Left lobe of liver (tissue), 2 donors: ENCODE data around the gene ZBTB12. TPM values are rescaled to one million over a fixed set of nuclear protein-coding genes. Genes with fewer than 3 reads are reported as not detected.
"Not testable (repeated sequence)": the region's sequence is repeated elsewhere in the genome, so short reads cannot be mapped to it uniquely, and the experiment has no call there.

Experiments used
- ATAC-seq: fragments of 200-7000 bp; cut with Tn5 transposase; one replicate; pipeline ENCODE4 v1.9.1; 2020; ENCODE audit warnings: mild to moderate bottlenecking, moderate library complexity
- DNase-seq: peaks from one replicate; pipeline ENCODE4 v3.0.0-alpha.2; 2020; ENCODE audit warnings: low spot score
- total RNA-seq: library from RNA; stranded (reverse); gene quantifications from one replicate; pipeline ENCODE4 v1.2.1, GENCODE V29; 2021
- donor health status: DM: no; HTN: no; CAD: no; lungs with moderate emphysema.
- donor health status: DM: no; HTN: yes; CAD: no.

ZBTB12 gene
- total RNA-seq, 1 donor from 2014 or later = 0.86 TPM

DNA sequence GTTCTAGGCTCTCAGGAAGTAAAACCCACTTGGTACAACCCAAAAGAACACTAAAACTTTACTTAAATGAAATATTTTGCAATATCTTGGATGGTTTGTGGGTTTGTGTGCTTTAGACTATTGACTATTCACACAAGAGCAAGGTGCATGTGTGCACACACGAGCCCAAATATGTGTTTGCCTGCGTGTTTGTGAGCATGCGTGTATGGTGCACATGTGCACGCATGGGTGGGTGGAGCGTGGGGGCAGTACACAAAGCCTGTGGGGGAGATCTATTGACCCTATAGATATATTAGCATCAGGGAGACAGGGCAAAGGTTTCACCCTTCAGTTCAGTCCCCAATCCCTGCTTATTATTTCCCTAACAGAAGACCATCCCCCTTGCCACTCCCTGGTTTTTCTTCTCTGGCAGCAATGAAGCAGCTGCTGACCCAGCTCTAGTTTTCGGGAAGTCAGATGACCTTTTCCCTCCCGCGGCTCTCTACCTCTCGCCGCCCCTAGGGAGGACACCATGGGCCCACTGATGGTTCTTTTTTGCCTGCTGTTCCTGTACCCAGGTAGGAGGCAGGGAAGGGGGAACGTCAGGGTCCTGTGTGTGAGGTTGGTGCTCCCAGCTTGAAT, 25.5 kb upstream of the ZBTB12 start, which contains the start of gene C2:
C2 (plus strand) TSS at position 476 of the 621 bp plus-strand sequence; CDS start at position 512, 36 bp downstream.
- peak; percentile 92 for DNase-seq
- ATAC-seq = peak; percentile 83

DNA sequence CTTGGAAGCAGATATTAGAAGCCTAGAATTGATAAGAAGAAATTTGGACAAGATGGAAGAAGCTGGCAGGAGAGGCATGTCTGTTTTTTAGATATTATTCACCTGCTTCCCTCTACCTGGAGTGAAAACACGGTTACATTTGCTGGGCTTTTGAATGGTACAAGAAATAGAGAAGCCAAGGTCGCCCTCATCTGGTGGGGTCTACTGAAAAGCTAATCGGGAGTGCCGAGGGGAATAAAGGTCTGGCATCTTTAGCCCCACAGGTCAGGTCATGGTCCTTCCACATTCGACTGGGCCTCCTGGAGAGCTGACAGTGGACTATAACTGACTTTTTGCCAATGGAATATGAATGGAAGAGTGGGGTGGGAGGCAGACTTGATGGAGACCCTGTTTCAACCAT, 21.1 kb upstream of the ZBTB12 start:
- no peak for DNase-seq
- ATAC-seq = peak; percentile 51

DNA sequence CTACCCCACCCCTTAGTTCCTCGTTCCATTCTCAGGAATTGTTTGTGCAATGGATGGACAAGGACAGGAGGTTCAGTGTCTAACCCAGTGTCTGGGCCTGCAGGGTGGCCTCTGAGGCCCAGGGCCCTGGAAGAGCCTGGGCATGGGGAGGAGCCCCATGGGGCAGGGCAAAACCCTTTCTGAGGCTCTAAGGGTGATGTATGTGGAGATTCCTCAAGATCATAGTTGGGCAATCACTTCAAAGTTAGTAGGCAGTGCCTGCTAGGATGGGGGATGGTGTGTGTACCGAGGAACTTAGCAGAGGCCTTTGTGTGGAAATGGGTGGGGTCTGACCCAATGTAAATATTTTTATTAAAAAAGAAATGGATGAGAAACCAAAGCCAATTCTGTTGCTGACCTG, 18.9 kb upstream of the ZBTB12 start:
- ATAC-seq (no peak), DNase-seq (no peak)

DNA sequence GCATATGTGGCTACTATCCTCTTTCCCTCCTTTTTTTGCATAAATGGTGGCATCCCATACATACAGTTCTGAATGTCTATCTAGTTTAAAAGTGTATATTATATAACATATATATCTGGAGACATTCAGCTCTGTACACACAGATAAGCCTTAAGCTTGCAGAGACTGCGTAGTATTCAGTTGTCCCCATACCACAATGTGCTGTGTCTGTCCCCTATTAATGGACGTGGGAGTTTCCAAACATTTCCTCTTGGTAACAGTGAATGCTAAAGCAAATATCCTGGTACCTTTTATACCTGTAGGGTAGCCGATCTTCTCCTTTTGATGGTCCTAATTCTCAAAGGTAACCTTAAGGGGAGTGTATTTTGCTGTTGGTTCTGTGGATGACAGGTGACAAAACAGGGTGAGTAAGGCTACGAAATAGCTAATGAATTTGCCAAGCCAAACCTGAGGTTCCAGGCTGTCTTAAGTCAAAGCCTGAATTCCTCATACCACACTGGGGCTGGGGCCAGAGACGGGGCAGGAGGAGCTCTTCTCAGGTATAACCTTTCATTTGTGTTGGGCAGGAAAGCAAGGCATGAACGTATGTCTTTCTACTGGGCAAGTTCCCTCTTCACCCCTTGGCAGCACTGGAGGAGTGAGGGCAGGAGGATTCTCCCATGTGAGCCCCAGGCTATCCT, 17.9 kb upstream of the ZBTB12 start:
- no peak for ATAC-seq

DNA sequence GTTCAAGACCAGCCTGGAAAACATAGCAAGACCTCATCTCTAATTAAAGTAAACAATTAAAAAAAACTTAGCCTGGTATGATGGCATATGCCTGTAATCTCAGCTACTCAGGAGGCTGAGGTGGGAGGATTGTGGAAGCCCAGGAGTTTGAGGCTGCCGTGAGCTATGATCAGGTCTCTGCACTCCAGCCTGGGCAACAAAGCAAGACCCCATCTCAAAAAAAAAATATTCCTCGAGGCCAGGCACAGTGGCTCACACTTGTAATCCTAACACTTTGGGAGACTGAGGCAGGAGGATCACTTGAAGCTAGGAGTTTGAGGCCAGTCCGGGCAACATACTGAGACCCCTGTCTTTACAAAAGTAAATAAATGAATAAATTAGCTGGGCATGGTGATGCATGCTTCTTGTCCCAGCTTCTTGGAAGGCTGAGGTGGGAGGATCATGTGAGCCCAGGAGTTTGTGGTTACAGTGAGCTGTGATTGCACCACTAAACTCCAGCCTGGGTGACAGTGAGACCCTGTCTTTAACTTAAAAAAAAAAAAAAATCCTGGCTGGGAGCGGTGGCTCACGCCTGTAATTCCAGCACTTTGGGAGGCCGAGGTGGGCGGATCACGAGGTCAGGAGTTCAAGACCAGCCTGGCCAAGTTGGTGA, 16.3 kb upstream of the ZBTB12 start:
- ATAC-seq (no peak), DNase-seq (no peak)

More for the DNA sequence above, 17.9 kb upstream of the ZBTB12 start:
- no peak for DNase-seq

DNA sequence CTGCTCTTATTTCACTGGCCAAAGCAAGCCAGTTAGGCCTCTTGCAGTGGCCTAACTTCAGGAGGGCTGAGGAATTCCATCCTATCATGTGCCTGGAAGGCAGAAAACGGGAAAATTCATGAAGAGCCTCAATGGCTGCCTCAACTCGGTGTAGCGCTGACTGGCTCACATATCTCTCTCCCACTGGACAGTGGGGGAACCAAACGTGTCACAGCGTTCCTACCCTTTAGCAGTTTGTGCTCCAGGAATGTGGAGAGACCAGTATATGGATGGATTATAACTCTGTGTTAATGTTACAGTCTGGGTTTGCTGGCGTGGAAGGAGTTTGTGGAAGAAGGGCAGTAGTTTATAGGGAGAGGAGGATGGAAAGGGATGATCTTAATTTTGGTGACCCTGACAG, 13.9 kb upstream of the ZBTB12 start:
- no peak for DNase-seq
- ATAC-seq = no peak

DNA sequence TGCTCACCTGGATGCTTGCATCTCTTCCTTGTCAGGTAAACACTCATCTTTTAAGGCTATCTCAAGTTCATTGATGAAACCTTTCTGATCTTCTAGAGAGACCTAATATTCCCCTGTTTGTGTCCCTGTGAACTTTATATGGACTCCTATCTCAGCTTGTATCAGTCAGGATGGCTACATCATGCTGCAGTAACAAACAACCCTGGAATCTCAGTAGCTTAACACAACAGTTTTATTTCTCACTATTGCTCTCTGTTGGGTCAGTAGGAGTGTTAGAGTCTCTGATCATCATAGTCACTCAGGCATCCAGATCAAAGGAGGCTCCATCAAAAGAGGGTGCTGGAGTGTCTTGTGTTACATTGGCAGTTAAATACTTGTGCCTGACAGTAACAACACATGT, 13.5 kb upstream of the ZBTB12 start:
- no peak for DNase-seq
- ATAC-seq = no peak

DNA sequence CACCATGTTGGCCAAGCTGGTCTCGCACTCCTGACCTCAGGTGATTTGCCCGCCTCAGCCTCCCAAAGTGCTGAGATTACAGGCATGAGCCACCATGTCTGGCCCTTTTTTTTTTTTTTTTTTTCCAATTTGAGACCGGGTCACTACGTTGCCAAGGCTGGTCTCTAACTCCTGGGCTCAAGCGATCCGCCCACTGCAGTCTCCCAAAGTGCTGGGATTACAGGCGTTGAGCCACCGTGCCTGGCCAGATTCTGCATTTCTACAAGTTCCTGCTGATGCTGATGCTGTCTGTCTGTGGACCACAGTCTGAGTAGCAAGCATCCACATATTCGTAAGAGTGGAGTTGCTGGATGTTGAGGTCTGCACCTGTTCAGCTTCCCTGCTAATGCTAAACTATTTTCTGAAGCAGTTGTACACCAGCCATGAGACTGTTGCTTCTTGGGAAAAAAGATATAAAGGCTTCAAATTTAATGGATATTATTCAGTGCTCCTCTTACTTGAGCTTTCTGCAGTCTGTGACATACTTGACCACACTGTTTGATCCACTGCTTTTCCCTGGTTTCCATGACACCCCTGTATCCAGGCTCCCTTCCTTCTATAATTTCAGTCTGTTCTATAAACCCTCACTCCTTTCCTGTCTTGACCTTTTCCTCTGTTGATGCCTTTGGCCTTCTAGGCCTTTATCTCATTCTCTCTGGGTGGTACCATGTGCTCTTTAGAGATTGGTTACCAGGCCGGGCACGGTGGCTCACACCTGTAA, 10.1 kb upstream of the ZBTB12 start:
- no peak for ATAC-seq
- no peak for DNase-seq

DNA sequence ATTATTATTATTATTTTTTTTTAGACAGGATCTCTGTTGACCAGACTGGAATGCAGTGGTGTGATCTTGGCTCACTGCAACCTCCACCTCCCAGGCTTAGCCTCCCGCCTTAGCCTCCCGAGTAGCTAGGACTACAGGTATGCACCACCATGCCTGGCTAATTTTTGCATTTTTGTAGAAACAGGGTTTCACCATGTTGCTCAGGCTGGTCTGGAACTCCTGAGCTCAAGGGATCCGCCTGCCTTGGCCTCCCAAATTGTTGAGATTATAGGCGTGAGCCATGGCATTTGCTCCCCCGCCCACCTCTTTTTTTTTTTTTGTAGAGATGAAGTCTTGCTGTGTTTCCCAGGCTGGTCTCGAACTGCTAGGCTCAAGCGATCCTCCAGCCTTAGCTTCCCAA, 7.4 kb upstream of the ZBTB12 start:
- not testable (repeated sequence) for DNase-seq, ATAC-seq

DNA sequence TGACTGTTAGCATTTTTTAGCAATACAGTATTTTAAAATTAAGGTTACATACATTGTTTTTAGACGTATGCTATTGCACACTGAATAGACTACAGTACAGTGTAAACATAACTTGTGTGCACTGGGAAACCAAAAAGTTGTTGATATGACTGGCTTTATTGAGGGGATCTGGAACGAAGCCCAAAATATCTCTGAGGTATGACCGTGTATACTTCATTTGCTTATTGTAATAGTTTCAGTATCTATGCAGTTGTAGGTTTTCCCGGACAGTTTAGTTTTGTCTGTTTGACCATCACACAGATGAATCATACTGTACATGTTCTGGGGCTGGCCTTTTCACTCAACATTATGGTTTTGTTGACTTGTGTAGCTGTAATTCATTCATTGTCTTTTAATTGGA, 6.9 kb upstream of the ZBTB12 start:
- no peak for DNase-seq
- no peak for ATAC-seq

DNA sequence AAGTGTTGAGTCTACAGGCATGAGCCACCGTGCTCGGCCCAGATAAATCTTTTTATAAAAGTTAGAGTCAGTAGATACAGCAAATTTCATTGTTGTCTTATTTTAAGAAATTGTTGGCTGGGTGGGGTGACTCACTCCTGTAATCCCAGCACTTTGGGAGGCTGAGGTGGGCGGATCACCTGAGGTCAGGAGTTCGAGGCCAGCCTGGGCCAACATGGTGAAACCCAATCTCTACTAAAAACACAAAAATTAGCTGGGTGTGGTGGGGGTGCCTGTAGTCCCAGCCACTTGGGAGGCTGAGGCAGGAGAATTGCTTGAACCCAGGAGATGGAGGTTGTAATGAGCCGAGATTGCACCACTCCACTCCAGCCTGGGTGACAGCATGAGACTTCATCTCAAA, 6.4 kb upstream of the ZBTB12 start:
- DNase-seq = not testable (repeated sequence)

DNA sequence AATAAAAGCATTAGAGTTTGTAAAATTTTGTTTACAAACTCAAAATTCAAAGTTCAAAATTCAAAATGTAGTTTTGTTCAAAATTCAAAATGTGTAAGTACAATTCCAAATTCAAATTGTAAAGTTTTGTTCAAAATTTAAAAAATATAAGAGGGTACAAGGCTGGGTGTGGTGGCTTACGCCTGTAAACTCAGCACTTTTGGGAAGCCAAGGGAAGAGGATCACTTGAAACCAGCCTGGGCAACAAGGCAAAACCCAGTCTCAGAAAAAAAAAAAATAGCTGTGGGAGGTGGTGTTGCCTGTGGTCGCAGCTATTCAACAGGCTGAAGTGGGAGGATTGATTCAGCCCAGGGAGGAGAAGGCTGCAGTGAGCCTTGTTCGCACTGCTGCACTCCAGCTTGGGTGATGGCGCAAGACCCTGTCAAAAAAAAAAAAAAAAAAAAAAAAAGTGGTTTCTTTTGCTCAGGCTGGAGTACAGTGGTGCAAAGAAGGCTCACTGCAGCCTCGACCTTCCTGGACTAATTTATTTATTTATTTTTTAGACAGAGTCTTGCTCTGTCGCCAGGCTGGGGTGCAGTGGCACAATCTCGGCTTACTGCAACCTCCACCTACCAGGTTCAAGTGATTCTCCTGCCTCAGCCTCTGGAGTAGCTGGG, 5.4 kb upstream of the ZBTB12 start:
- DNase-seq (no peak), ATAC-seq (peak; percentile 80)

More for the DNA sequence above, 6.4 kb upstream of the ZBTB12 start:
- not testable (repeated sequence) for ATAC-seq

DNA sequence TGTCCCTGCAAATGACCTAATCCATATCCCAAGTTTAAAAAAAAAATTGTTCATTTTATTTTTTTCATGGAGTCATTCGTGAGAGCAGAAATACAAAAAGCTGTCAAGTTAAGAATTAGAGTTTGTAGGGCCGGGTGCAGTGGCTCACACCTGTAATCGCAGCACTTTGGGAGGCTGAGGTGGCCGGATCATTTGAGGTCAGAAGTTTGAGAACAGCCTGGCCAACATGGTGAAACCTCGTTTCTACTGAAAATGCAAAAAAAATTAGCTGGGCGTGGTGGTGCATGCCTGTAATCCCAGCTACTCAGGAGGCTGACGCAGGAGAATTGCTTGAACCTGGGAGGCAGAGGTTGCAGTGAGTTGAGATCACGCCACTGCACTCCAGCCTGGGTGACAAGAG, 4.8 kb upstream of the ZBTB12 start:
- not testable (repeated sequence) for ATAC-seq, DNase-seq

DNA sequence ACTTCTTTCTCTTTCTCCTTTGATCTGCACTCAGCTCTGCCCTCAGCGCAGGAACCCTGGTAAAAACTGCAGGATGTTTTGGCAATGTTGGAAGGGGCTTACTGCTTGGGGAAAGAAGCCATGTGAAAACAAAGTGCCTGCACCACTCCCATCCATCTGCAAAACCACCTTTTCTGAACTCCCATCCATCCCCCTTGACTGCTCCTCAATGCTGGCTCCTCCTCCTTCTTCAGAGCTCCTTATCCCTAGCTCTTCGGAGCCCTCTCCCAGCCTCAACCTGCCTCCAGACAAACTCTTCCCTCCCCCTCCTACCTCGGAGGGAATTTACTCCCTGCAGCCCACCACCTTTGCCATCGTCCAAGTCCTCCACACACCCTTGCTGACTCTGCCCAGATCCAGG, 4.2 kb upstream of the ZBTB12 start:
- ATAC-seq (no peak), DNase-seq (no peak)

DNA sequence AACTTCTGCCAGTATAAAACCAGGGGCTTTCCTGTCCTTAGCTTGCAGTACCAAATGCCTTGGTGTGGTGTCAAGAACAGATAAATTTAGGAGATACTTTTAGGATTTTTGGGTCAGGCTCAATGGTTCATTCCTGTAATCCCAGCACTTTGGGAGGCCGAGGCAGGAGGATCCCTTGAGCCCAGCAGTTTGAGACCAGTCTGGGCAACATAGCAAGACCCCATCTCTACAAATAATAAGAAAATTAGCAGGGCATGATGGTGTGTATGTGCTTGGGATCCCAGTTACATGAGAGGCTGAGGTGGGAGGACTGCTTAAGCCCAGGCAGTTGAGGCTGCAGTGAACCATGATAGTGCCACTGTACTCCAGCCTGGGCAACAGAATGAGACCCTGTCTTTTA, 3.2 kb upstream of the ZBTB12 start:
- ATAC-seq (no peak), DNase-seq (no peak)

DNA sequence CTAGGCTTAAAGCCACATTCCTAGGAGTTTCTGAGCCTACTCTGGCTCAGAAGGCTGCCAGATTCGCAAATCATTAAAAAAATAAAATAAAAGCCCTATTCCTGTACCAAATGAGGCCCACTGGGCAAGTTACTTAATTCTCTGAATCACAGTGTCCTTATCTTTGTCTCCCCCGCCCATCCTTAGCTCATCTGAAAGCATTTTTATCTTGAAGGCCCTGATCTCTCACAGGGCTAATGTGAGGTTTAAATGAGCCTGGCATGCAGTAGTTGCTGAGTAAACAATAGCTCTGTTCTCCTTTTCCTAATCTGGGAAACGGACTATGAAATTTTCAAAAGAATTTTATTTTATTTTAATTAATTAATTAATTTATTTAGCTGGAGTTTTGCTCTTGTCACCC, 2.1 kb upstream of the ZBTB12 start:
- DNase-seq = no peak
- no peak for ATAC-seq

DNA sequence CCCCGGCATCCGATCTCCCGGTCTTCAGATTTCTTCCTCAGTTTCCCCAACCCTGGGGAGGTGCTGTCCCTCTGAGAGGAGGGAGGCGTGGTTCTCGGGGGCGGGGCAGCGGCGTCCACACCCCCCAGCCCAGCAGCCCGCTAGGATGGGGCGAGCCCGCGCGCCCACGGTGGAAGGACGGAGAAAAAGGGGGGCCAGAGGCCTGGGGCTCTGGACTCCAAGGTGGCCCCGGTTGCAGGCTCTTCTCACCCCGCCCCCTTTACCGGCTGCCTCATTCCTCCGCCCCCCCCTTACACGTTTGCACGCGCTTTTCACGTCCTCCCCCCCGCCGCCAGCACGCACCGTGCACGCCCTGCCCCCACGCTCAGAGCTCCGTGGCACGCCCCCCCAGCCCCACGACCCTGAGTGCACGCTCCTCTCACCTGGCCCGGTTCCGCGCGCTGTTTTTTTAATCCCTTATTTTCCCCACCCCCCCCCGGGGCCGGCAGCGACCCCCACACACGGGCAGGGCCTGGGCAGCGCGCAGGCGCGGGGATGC, 402 bp downstream of the ZBTB12 start:
- DNase-seq = peak; percentile 73
- peak; percentile 35 for ATAC-seq

DNA sequence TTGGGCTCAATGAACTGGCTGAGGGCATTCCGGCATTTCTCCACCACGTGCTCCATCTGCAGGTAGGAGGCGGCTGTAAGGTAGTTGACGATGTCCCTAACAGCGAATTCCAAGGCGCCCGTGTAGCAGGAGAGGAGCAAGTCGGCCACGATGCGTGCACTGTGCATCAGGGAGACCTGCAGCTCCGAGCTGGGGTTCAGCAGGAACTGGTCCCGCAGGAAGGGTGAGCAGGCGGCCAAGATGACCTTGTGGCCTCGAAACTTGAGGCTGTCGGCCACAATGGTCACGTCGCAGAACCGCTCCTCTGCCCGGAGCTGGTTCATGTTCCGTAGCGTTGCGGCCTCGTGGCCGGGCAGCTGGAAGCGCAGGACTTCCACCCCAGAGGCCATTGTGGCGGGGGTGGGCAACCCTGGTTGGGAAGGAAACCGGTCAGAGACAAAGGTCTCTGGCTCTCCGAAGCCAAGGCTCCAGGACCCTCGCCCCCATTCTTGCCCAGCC, 920 bp downstream of the ZBTB12 start:
- ATAC-seq (peak; percentile 2), DNase-seq (no peak)

DNA sequence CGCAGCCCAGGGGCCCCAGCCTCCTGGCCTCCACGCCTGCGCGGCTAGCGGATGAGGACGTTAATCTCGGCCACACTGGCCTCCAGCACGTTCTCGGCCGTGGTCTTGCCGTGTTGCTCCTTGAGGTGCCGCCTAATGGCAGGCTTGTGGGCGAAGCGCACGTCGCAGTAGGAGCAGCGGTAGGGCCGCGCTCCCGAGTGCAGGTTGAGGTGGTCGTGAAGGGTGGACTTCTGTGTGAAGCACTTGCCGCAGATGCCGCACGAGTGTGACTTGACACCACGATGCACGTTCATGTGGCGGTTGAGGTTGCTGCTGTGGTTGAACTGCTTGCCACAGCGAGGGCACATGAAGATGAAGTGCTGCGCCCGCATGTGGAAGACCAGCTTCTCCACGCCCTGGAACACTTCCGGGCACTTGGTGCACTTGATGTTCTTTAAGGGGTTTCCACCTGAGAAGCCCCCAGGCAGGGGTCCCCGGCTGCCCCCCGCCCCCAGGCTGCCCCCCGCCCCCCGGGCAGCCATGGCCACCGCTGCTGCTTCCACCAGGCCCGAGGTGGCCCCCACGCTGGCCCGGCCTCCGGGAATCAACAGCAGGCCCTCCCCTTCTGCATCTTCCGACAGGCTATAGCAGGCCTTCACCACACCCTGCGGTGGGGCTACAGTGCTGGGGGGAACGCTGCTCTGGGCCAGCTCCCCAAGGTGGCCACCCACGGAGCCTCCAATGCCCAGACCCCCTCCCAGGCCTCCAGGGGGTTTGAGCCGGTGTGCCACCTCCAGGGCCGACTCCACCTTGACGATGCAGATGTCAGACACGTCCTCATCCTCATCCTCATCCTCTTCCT, 1.8 kb downstream of the ZBTB12 start:
- no peak for DNase-seq
- no peak for ATAC-seq
